ENCODE results near the gene MMRN1. TPM values are rescaled to one million over a fixed set of nuclear protein-coding genes. Genes with fewer than 3 reads are reported as not detected.

The MMRN1 gene, protein sequence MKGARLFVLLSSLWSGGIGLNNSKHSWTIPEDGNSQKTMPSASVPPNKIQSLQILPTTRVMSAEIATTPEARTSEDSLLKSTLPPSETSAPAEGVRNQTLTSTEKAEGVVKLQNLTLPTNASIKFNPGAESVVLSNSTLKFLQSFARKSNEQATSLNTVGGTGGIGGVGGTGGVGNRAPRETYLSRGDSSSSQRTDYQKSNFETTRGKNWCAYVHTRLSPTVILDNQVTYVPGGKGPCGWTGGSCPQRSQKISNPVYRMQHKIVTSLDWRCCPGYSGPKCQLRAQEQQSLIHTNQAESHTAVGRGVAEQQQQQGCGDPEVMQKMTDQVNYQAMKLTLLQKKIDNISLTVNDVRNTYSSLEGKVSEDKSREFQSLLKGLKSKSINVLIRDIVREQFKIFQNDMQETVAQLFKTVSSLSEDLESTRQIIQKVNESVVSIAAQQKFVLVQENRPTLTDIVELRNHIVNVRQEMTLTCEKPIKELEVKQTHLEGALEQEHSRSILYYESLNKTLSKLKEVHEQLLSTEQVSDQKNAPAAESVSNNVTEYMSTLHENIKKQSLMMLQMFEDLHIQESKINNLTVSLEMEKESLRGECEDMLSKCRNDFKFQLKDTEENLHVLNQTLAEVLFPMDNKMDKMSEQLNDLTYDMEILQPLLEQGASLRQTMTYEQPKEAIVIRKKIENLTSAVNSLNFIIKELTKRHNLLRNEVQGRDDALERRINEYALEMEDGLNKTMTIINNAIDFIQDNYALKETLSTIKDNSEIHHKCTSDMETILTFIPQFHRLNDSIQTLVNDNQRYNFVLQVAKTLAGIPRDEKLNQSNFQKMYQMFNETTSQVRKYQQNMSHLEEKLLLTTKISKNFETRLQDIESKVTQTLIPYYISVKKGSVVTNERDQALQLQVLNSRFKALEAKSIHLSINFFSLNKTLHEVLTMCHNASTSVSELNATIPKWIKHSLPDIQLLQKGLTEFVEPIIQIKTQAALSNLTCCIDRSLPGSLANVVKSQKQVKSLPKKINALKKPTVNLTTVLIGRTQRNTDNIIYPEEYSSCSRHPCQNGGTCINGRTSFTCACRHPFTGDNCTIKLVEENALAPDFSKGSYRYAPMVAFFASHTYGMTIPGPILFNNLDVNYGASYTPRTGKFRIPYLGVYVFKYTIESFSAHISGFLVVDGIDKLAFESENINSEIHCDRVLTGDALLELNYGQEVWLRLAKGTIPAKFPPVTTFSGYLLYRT
- 4.7 and 11.1 TPM in 2 replicates for total RNA-seq

DNA sequence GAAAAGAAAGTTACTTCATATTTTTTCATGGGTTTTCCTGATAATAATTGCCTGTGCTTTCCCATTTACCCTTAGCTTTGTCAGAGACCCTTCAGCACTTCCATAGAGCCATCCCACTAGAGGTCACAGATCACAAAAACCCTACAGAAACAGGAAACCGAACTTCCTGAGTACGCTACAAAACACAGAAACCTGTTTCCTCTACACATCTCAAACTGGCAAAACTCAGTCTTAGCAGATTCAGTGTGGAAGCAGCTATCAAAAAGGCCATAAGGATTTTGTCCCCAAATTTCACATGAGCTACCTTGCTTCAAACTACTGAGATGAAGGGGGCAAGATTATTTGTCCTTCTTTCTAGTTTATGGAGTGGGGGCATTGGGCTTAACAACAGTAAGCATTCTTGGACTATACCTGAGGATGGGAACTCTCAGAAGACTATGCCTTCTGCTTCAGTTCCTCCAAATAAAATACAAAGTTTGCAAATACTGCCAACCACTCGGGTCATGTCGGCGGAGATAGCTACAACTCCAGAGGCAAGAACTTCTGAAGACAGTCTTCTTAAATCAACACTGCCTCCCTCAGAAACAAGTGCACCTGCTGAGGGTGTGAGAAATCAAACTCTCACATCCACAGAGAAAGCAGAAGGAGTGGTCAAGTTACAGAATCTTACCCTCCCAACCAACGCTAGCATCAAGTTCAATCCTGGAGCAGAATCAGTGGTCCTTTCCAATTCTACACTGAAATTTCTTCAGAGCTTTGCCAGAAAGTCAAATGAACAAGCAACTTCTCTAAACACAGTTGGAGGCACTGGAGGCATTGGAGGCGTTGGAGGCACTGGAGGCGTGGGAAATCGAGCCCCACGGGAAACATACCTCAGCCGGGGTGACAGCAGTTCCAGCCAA is at the start of gene MMRN1:
TSS of gene MMRN1 (plus strand) at position 206 of the 902 bp plus-strand sequence. CDS start at position 324, 118 bp downstream.

Other genes with a start within 250 kb of the MMRN1 start
- gene SNCA, start 57.7 kb upstream of the MMRN1 start, total RNA-seq: 1.4 and 2.4 TPM in 2 replicates
- under 0.01 and 0.13 TPM in 2 replicates for gene CCSER1, start 232.5 kb downstream of the MMRN1 start, total RNA-seq

All from aortic smooth muscle cell (primary cell).